ENCODE data around the gene PRCP.
A peak's percentile ranks its signal among the peaks of the same experiment; 100 is the strongest.

PRCP gene

GRCh38 chr11:82906236-82906635, 6.0 kb upstream of the PRCP start:
- no peak for DNase-seq

- no peak for DNase-seq
These were observed 3.8 kb upstream of the PRCP start for GRCh38 chr11:82903843-82904586.

GRCh38 chr11:82902880-82903279, 2.6 kb upstream of the PRCP start:
- DNase-seq, result no peak

GRCh38 chr11:82901922-82902485, 1.8 kb upstream of the PRCP start:
- DNase-seq, result no peak

GRCh38 chr11:82901165-82901921, 1.1 kb upstream of the PRCP start, which contains the start of gene DDIAS:
Gene DDIAS (plus strand): TSS chr11:82901736. CDS start chr11:82914739, 13,003 bp downstream.
- DNase-seq, result peak; percentile 99

- no peak for DNase-seq
These were observed 313 bp downstream of the PRCP start for GRCh38 chr11:82899957-82900276.

- DNase-seq, result no peak
These were observed 927 bp downstream of the PRCP start for GRCh38 chr11:82899186-82899820.

- DNase-seq, result no peak
These were observed 2.0 kb downstream of the PRCP start for GRCh38 chr11:82898241-82898640.

- no peak for DNase-seq
These were observed 4.0 kb downstream of the PRCP start for GRCh38 chr11:82896183-82896582.

- DNase-seq, result no peak
These were observed 4.7 kb downstream of the PRCP start for GRCh38 chr11:82895437-82896091.

GRCh38 chr11:82892611-82893169, 7.5 kb downstream of the PRCP start:
- DNase-seq, result no peak

GRCh38 chr11:82890936-82891335, 9.3 kb downstream of the PRCP start:
- DNase-seq, result no peak

- DNase-seq, result no peak
These were observed 10.3 kb downstream of the PRCP start for GRCh38 chr11:82890002-82890341.

GRCh38 chr11:82889133-82890001, 10.9 kb downstream of the PRCP start:
- DNase-seq, result no peak

- no peak for DNase-seq
These were observed 16.4 kb downstream of the PRCP start for GRCh38 chr11:82883853-82884252.

- DNase-seq, result no peak
These were observed 25.3 kb downstream of the PRCP start for GRCh38 chr11:82874646-82875523.

GRCh38 chr11:82873919-82874333, 26.3 kb downstream of the PRCP start:
- no peak for DNase-seq

GRCh38 chr11:82872377-82873150, 27.7 kb downstream of the PRCP start:
- no peak for DNase-seq

- no peak for DNase-seq
These were observed 28.6 kb downstream of the PRCP start for GRCh38 chr11:82871646-82872045.

GRCh38 chr11:82869657-82870056, 30.6 kb downstream of the PRCP start:
- DNase-seq, result no peak
